HepG2 (cell line): Measurements from ENCODE around the gene MAVS. TPM values are rescaled to one million over a fixed set of nuclear protein-coding genes. Genes with fewer than 3 reads are reported as not detected.
"Not testable (repeated sequence)": the region's sequence is repeated elsewhere in the genome, so short reads cannot be mapped to it uniquely, and the experiment has no call there.

ENCODE experiments used
- ATAC-seq: fragments of 200-7000 bp; cut with Tn5 transposase; 3 replicates; pipeline ENCODE4 v1.9.1; 2020; ENCODE audit warnings: mild to moderate bottlenecking, moderate library complexity
- BruUV-seq: library from RNA; stranded (reverse); fragments of 400-500 nt; replicated peaks from 2 replicates; lab custom pipeline; 2021; lab: Mats Ljungman, UMichigan
- CTCF ChIA-PET: fragments of 300-600 bp; formaldehyde crosslinking; extraction: SDS; loops from one replicate; lab custom pipeline; 2021; ENCODE audit warnings: low total read pairs, inconsistent platforms, low intra/inter-chr PET ratio; lab: Yijun Ruan, JAX
- POLR2A ChIA-PET: fragments of 350-600 bp; sonication (Branson Sonifier 250); formaldehyde crosslinking; loops from one replicate; lab custom pipeline; 2020; ENCODE audit warnings: antibody characterized with exemption, inconsistent platforms; lab: Yijun Ruan, JAX
- DNase-seq: peaks from one replicate; pipeline ENCODE4 v3.0.0-alpha.2; 2015; ENCODE audit warnings: low spot score
- FAIRE-seq: peaks from 3 replicates; lab custom pipeline; 2011; peaks lifted over from hg19 to GRCh38; lab: Jason Lieb, UNC
- H2AFZ ChIP-seq: one replicate; pipeline ENCODE4 v1.6.1; 2011; ENCODE audit warnings: low read length, inconsistent platforms
- H3K27ac ChIP-seq: fragments of 300-600 bp; 3 replicates; pipeline ENCODE4 v1.8.0; 2011; ENCODE audit warnings: mixed run types, mild to moderate bottlenecking, mixed read lengths, low read length, inconsistent platforms; ENCODE audit not compliant: insufficient read depth; ENCODE audit errors: extremely low read length
- H3K27me3 ChIP-seq, 2 experiments: fragments of 200-600 bp in 1 of 2; 2 replicates in 1 of 2; 3 replicates in 1 of 2; pipeline versions ENCODE4 v1.6.0 to v1.8.0; 2011; ENCODE audit warnings: low read length in 2 of 2, mild to moderate bottlenecking in 2 of 2, moderate library complexity in 2 of 2, inconsistent platforms in 1 of 2; ENCODE audit not compliant: insufficient read depth in 2 of 2, control insufficient read depth in 1 of 2
- H3K36me3 ChIP-seq, 2 experiments: fragments of 200-600 bp in 1 of 2; replicated peaks in 1 of 2; 2 replicates in 1 of 2; 3 replicates in 1 of 2; pipeline versions ENCODE4 v1.5.1 to v1.8.0; 2011; ENCODE audit warnings: low read length in 2 of 2, inconsistent platforms in 1 of 2; ENCODE audit not compliant: insufficient read depth in 2 of 2, control insufficient read depth in 1 of 2
- H3K4me1 ChIP-seq: 2 replicates; pipeline ENCODE4 v1.5.1; 2012; ENCODE audit warnings: low read length, inconsistent platforms; ENCODE audit not compliant: insufficient read depth
- H3K4me2 ChIP-seq: 2 replicates; pipeline ENCODE4 v1.6.0; 2011; ENCODE audit warnings: low read depth, low read length, inconsistent platforms
- H3K4me3 ChIP-seq, 3 experiments: fragments of 200-600 bp in 1 of 3; sonication (generic), shearing (Covaris generic) in 1 of 3; replicated peaks in 1 of 3; 2 replicates each; pipeline ENCODE4 v1.5.1; 2011 to 2016; ENCODE audit warnings: low read length in 3 of 3, inconsistent platforms in 2 of 3, low read depth in 2 of 3, mild to moderate bottlenecking in 2 of 3, control low read depth in 1 of 3, mixed read lengths in 1 of 3; ENCODE audit not compliant: insufficient read depth in 1 of 3
- H3K79me2 ChIP-seq: one replicate; pipeline ENCODE4 v1.6.1; 2011; ENCODE audit warnings: low read length, inconsistent platforms; ENCODE audit not compliant: insufficient read depth
- H3K9ac ChIP-seq: 2 replicates; pipeline ENCODE4 v1.6.0; 2011; ENCODE audit warnings: mild to moderate bottlenecking, low read depth, low read length, inconsistent platforms; ENCODE audit not compliant: insufficient read depth
- H3K9me3 ChIP-seq: 2 replicates; pipeline ENCODE4 v1.5.1; 2012; ENCODE audit warnings: mild to moderate bottlenecking, low read length
- H4K20me1 ChIP-seq: 2 replicates; pipeline ENCODE4 v1.6.0; 2011; ENCODE audit warnings: inconsistent platforms, mild to moderate bottlenecking, low read length, moderate library complexity; ENCODE audit not compliant: insufficient read depth
- HOXD1 ChIP-seq: sonication (generic); formaldehyde crosslinking; IDR thresholded peaks from 2 replicates; pipeline ENCODE4 v1.5.0; 2020; ENCODE audit warnings: missing genetic modification reagents
- KDM5B ChIP-seq: sonication (generic); formaldehyde crosslinking; IDR thresholded peaks from 2 replicates; pipeline ENCODE4 v1.4.0; 2020; ENCODE audit warnings: missing genetic modification reagents, mild to moderate bottlenecking, borderline replicate concordance
- MEIS1 ChIP-seq: sonication (generic); formaldehyde crosslinking; IDR thresholded peaks from 2 replicates; pipeline ENCODE4 v1.9.0; 2021; ENCODE audit warnings: mild to moderate bottlenecking, missing genetic modification reagents, moderate library complexity, borderline replicate concordance
- NFE2 ChIP-seq: sonication (generic); formaldehyde crosslinking; IDR thresholded peaks from 2 replicates; pipeline ENCODE4 v1.4.0; 2020; ENCODE audit warnings: missing genetic modification reagents
- SALL2 ChIP-seq: sonication (generic); formaldehyde crosslinking; IDR thresholded peaks from 2 replicates; pipeline ENCODE4 v1.8.1; 2023; ENCODE audit warnings: mild to moderate bottlenecking, missing genetic modification reagents, inconsistent platforms
- SAP130 ChIP-seq: IDR thresholded peaks from 2 replicates; pipeline ENCODE4 v1.6.1; 2016; ENCODE audit warnings: low read depth
- SOX5 ChIP-seq: IDR thresholded peaks from 2 replicates; pipeline ENCODE4 v1.6.1; 2016; ENCODE audit warnings: borderline replicate concordance
- YEATS4 ChIP-seq: sonication (generic); formaldehyde crosslinking; IDR thresholded peaks from 2 replicates; pipeline ENCODE4 v1.4.0; 2020; ENCODE audit warnings: missing genetic modification reagents, borderline replicate concordance
- ZNF160 ChIP-seq: sonication (generic); formaldehyde crosslinking; IDR thresholded peaks from 2 replicates; pipeline ENCODE4 v1.8.0; 2022; ENCODE audit warnings: mild to moderate bottlenecking, inconsistent platforms, missing genetic modification reagents
- ZNF232 ChIP-seq: sonication (generic); formaldehyde crosslinking; IDR thresholded peaks from 2 replicates; pipeline ENCODE4 v1.4.0; 2020; ENCODE audit warnings: missing genetic modification reagents, borderline replicate concordance
- ZNF563 ChIP-seq: sonication (generic); formaldehyde crosslinking; IDR thresholded peaks from 2 replicates; pipeline ENCODE4 v1.8.0; 2022; ENCODE audit warnings: mild to moderate bottlenecking, moderate library complexity, missing genetic modification reagents
- ZNF589 ChIP-seq: sonication (generic); formaldehyde crosslinking; conservative IDR thresholded peaks from 2 replicates; pipeline ENCODE4 v1.8.0; 2022; ENCODE audit warnings: mild to moderate bottlenecking, moderate library complexity, missing genetic modification reagents
- ZNF598 ChIP-seq: sonication (generic); formaldehyde crosslinking; IDR thresholded peaks from 2 replicates; pipeline ENCODE4 v1.5.1; 2020; ENCODE audit warnings: mild to moderate bottlenecking, missing genetic modification reagents, borderline replicate concordance
- WGBS: methylation state at CpG from one replicate; pipeline ENCODE4 v1.1.6; 2017; ENCODE audit warnings: low lambda C conversion rate; 5-methylcytosine and 5-hydroxymethylcytosine counted together
- in situ Hi-C: cut with HindIII; loops from 2 replicates; pipeline ENCODE4 v1.10.0; 2017; ENCODE audit warnings: low pct_unique_long_range_greater_than_20kb; ENCODE audit not compliant: extremely low pct_ligation_motif_present
- intact Hi-C: fragments of 100-400 bp; cut with micrococcal nuclease; formaldehyde crosslinking; loops from one replicate; pipeline ENCODE4 v1.10.0; 2022; ENCODE audit not compliant: unreplicated experiment
- polyA plus RNA-seq, 8 experiments: library from polyadenylated mRNA; depleted of rRNA in 3 of 8; stranded (reverse) in 7 of 8; unstranded in 1 of 8; fragments of >200 nt; fragmentation: Illumina TruSeq in 4 of 8; extraction: Trizol in 4 of 8; gene quantifications; 2 replicates each; pipeline versions ENCODE4 v1.2.1 to v1.2.3, GENCODE V29; 2011 to 2016; ENCODE audit warnings: low read depth in 4 of 8, missing spikeins in 1 of 8, mixed read lengths in 1 of 8; ENCODE audit not compliant: insufficient read depth in 1 of 8
- total RNA-seq, 5 experiments: library from RNA; depleted of rRNA; stranded (reverse); fragments of >200 nt; fragmentation: Illumina TruSeq; extraction: Trizol; gene quantifications; 2 replicates each; pipeline ENCODE4 v1.2.3, GENCODE V29; 2016; ENCODE audit warnings: low read depth in 1 of 5
- TF ChIP-seq, protein P1 (sequence below): sonication (generic); formaldehyde crosslinking; IDR thresholded peaks from 2 replicates; pipeline ENCODE4 v1.5.1; 2020; ENCODE audit warnings: missing genetic modification reagents, mild to moderate bottlenecking, borderline replicate concordance
- TF ChIP-seq, protein P2 (sequence below): sonication (generic); formaldehyde crosslinking; IDR thresholded peaks from 2 replicates; pipeline ENCODE4 v1.4.0; 2020; ENCODE audit warnings: missing genetic modification reagents, borderline replicate concordance
- TF ChIP-seq, protein P3 (sequence below): sonication (generic); formaldehyde crosslinking; IDR thresholded peaks from 2 replicates; pipeline ENCODE4 v1.8.0; 2023; ENCODE audit warnings: mild to moderate bottlenecking, missing genetic modification reagents

Gene MAVS
- total and polyA plus RNA-seq, 2 of the 13 experiments (the other 11 are each of a cell fraction or from before 2014, with no cell fraction given): 27.3 to 36.6 TPM

- intact Hi-C loops, CTCF ChIA-PET, H3K9ac ChIP-seq, ATAC-seq, BruUV-seq, H3K4me3 ChIP-seq, DNase-seq, H4K20me1 ChIP-seq, H3K36me3 ChIP-seq, H3K4me2 ChIP-seq, H2AFZ ChIP-seq, FAIRE-seq, H3K9me3 ChIP-seq, in situ Hi-C loops, H3K27me3 ChIP-seq: not testable (repeated sequence)
- POLR2A ChIA-PET: interaction anchor here (0.8 to 2.1 kb wide), 6 partner anchors 11 to 77 kb away, joined by 3 to 9 read pairs (median 5); partner anchors contain the start of genes ADISSP, AP5S1 and CENPB
- 92% methylated on average over 9 of the region's 9 CpGs for WGBS
- Histone ChIP-seq H3K79me2 (peaks cover 25% of the 10 kb centered on the region), H3K4me1 (peaks cover 48% of the 10 kb centered on the region), H3K27ac (peak overlapping the region; percentile 45)
- 0 out of 2 replicates have a peak, but pooled peaks have one; percentile 40 for TF ChIP-seq ZNF563 (CRISPR knock-in tag)
- TF ChIP-seq YEATS4 (CRISPR knock-in tag): 0 out of 2 replicates have a peak, but pooled peaks have one; percentile 6
- 0 out of 2 replicates have a peak, but pooled peaks have one; percentile 17 for TF ChIP-seq NFE2 (CRISPR knock-in tag)
- TF ChIP-seq, protein P1, sequence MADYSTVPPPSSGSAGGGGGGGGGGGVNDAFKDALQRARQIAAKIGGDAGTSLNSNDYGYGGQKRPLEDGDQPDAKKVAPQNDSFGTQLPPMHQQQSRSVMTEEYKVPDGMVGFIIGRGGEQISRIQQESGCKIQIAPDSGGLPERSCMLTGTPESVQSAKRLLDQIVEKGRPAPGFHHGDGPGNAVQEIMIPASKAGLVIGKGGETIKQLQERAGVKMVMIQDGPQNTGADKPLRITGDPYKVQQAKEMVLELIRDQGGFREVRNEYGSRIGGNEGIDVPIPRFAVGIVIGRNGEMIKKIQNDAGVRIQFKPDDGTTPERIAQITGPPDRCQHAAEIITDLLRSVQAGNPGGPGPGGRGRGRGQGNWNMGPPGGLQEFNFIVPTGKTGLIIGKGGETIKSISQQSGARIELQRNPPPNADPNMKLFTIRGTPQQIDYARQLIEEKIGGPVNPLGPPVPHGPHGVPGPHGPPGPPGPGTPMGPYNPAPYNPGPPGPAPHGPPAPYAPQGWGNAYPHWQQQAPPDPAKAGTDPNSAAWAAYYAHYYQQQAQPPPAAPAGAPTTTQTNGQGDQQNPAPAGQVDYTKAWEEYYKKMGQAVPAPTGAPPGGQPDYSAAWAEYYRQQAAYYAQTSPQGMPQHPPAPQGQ (CRISPR knock-in tag): 0 out of 2 replicates have a peak, but pooled peaks have one; percentile 18
- TF ChIP-seq KDM5B (CRISPR knock-in tag): peak; percentile 3; the same call in 1 of the 2 replicates
- TF ChIP-seq, protein P2, sequence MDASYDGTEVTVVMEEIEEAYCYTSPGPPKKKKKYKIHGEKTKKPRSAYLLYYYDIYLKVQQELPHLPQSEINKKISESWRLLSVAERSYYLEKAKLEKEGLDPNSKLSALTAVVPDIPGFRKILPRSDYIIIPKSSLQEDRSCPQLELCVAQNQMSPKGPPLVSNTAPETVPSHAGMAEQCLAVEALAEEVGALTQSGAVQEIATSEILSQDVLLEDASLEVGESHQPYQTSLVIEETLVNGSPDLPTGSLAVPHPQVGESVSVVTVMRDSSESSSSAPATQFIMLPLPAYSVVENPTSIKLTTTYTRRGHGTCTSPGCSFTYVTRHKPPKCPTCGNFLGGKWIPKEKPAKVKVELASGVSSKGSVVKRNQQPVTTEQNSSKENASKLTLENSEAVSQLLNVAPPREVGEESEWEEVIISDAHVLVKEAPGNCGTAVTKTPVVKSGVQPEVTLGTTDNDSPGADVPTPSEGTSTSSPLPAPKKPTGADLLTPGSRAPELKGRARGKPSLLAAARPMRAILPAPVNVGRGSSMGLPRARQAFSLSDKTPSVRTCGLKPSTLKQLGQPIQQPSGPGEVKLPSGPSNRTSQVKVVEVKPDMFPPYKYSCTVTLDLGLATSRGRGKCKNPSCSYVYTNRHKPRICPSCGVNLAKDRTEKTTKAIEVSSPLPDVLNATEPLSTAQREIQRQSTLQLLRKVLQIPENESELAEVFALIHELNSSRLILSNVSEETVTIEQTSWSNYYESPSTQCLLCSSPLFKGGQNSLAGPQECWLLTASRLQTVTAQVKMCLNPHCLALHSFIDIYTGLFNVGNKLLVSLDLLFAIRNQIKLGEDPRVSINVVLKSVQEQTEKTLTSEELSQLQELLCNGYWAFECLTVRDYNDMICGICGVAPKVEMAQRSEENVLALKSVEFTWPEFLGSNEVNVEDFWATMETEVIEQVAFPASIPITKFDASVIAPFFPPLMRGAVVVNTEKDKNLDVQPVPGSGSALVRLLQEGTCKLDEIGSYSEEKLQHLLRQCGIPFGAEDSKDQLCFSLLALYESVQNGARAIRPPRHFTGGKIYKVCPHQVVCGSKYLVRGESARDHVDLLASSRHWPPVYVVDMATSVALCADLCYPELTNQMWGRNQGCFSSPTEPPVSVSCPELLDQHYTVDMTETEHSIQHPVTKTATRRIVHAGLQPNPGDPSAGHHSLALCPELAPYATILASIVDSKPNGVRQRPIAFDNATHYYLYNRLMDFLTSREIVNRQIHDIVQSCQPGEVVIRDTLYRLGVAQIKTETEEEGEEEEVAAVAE (CRISPR knock-in tag): 0 out of 2 replicates have a peak, but pooled peaks have one; percentile 41
- TF ChIP-seq ZNF232: peak; percentile 33; the same call in 1 of the 2 replicates
- 0 out of 2 replicates have a peak, but pooled peaks have one; percentile 8 for TF ChIP-seq ZNF160 (CRISPR knock-in tag)
- 0 out of 2 replicates have a peak, but pooled peaks have one; percentile 38 for TF ChIP-seq ZNF589
- TF ChIP-seq, protein P3, sequence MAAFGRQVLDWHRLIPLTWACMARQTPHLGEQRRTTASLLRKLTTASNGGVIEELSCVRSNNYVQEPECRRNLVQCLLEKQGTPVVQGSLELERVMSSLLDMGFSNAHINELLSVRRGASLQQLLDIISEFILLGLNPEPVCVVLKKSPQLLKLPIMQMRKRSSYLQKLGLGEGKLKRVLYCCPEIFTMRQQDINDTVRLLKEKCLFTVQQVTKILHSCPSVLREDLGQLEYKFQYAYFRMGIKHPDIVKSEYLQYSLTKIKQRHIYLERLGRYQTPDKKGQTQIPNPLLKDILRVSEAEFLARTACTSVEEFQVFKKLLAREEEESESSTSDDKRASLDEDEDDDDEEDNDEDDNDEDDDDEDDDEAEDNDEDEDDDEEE (CRISPR knock-in tag): 0 out of 2 replicates have a peak, but pooled peaks have one; percentile 56
- 0 out of 2 replicates have a peak, but pooled peaks have one; percentile 54 for TF ChIP-seq SALL2 (CRISPR knock-in tag)
- TF ChIP-seq HOXD1 (CRISPR knock-in tag): 0 out of 2 replicates have a peak, but pooled peaks have one; percentile 34
- 0 out of 2 replicates have a peak, but pooled peaks have one; percentile 39 for TF ChIP-seq MEIS1 (CRISPR knock-in tag)
- TF ChIP-seq ZNF598 (CRISPR knock-in tag): peak; percentile 68; the same call in 1 of the 2 replicates
- 0 out of 2 replicates have a peak, but pooled peaks have one; percentile 15 for TF ChIP-seq SOX5
- TF ChIP-seq SAP130: 0 out of 2 replicates have a peak, but pooled peaks have one; percentile 5
Measured at GRCh38 chr20:3843990-3844619, 2.5 kb upstream of the MAVS start.
